Fibroblast of mammary gland (primary cell): Measurements from ENCODE around the gene CPEB1.
"Not testable (repeated sequence)": the region's sequence is repeated elsewhere in the genome, so short reads cannot be mapped to it uniquely, and the experiment has no call there.

Experiments
- DNase-seq: peaks from one replicate; pipeline ENCODE4 v3.0.0-alpha.2; 2010; ENCODE audit warnings: low read depth
- H3K4me3 ChIP-seq: 2 replicates; pipeline ENCODE4 v1.5.1; 2011; ENCODE audit warnings: low read depth, mild to moderate bottlenecking, low read length, moderate library complexity; ENCODE audit not compliant: control insufficient read depth
- TF ChIP-seq, protein P1 (sequence below): conservative IDR thresholded peaks from 2 replicates; pipeline ENCODE4 v1.5.1; 2011; ENCODE audit warnings: low read depth, low read length, inconsistent platforms; ENCODE audit not compliant: control insufficient read depth, insufficient read depth

CPEB1 gene

GRCh38 chr15:82502700-82503339 is 144.3 kb downstream of the CPEB1 start:
- H3K4me3 ChIP-seq, DNase-seq: not testable (repeated sequence)
- TF ChIP-seq, protein P1, sequence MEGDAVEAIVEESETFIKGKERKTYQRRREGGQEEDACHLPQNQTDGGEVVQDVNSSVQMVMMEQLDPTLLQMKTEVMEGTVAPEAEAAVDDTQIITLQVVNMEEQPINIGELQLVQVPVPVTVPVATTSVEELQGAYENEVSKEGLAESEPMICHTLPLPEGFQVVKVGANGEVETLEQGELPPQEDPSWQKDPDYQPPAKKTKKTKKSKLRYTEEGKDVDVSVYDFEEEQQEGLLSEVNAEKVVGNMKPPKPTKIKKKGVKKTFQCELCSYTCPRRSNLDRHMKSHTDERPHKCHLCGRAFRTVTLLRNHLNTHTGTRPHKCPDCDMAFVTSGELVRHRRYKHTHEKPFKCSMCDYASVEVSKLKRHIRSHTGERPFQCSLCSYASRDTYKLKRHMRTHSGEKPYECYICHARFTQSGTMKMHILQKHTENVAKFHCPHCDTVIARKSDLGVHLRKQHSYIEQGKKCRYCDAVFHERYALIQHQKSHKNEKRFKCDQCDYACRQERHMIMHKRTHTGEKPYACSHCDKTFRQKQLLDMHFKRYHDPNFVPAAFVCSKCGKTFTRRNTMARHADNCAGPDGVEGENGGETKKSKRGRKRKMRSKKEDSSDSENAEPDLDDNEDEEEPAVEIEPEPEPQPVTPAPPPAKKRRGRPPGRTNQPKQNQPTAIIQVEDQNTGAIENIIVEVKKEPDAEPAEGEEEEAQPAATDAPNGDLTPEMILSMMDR: peak; percentile 6

- DNase-seq, H3K4me3 ChIP-seq: not testable (repeated sequence)
Measured at GRCh38 chr15:82500772-82501171, 146.4 kb downstream of the CPEB1 start.

DNA sequence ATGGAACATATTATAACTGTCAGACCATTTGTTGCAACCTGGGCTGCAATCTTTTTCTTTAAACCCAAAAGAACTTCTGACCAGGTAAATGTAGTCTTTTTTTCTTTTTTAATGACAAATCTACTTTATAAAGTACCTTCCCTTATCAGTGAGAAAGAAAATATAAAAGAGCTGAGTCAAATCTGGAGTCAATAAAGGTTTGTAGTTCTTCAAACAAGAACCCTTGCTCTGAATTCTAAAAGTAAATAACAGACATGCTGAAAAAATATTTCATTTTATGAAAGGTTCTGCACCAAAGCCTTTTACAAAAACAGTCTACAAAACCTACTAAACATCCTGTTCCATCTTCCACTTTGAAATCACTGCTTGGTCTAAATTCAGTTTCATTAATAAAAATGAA is 149.2 kb downstream of the CPEB1 start:
- not testable (repeated sequence) for H3K4me3 ChIP-seq, DNase-seq
